HEK293T (cell line): ENCODE measurements around the gene MRPL41.
"Not testable (repeated sequence)": the region's sequence is repeated elsewhere in the genome, so short reads cannot be mapped to it uniquely, and the experiment has no call there.

Experiments used
- CTCF ChIA-PET: fragments of 350-600 bp; formaldehyde crosslinking; extraction: SDS; loops from one replicate; lab custom pipeline; 2021; ENCODE audit warnings: antibody characterized with exemption, inconsistent platforms; lab: Yijun Ruan, JAX
- POLR2A ChIA-PET: fragments of 350-600 bp; formaldehyde crosslinking; extraction: SDS; loops from one replicate; lab custom pipeline; 2020; ENCODE audit warnings: antibody characterized with exemption, inconsistent platforms; lab: Yijun Ruan, JAX
- DNase-seq: peaks from one replicate; pipeline ENCODE4 v3.0.0; 2012; ENCODE audit warnings: mixed read lengths; ENCODE audit errors: extremely low spot score
- ARNT ChIP-seq: fragments of 450-650 bp; IDR thresholded peaks from 2 replicates; pipeline ENCODE4 v1.6.1; 2017; ENCODE audit warnings: mild to moderate bottlenecking
- BHLHE40 ChIP-seq: fragments of 450-650 bp; IDR thresholded peaks from 2 replicates; pipeline ENCODE4 v1.6.1; 2016; ENCODE audit warnings: mild to moderate bottlenecking, moderate library complexity, borderline replicate concordance
- CTBP1 ChIP-seq: fragments of 450-650 bp; IDR thresholded peaks from 2 replicates; pipeline ENCODE4 v1.6.1; 2016; ENCODE audit warnings: borderline replicate concordance
- ELF4 ChIP-seq: fragments of 450-650 bp; IDR thresholded peaks from 2 replicates; pipeline ENCODE4 v1.6.1; 2017; ENCODE audit warnings: antibody characterized with exemption
- FOXA1 ChIP-seq: fragments of 450-650 bp; IDR thresholded peaks from 2 replicates; pipeline ENCODE4 v1.6.1; 2016; ENCODE audit warnings: mild to moderate bottlenecking
- FOXK2 ChIP-seq: fragments of 450-650 bp; IDR thresholded peaks from 2 replicates; pipeline ENCODE4 v1.6.1; 2016; ENCODE audit warnings: mild to moderate bottlenecking
- FOXM1 ChIP-seq: fragments of 450-650 bp; IDR thresholded peaks from 2 replicates; pipeline ENCODE4 v1.6.1; 2017; ENCODE audit warnings: mild to moderate bottlenecking, borderline replicate concordance
- HDGF ChIP-seq: fragments of 450-650 bp; IDR thresholded peaks from 2 replicates; pipeline ENCODE4 v1.6.1; 2017; ENCODE audit warnings: antibody characterized with exemption, borderline replicate concordance
- L3MBTL2 ChIP-seq: fragments of 450-650 bp; conservative IDR thresholded peaks from 2 replicates; pipeline ENCODE4 v1.6.1; 2016; ENCODE audit warnings: mild to moderate bottlenecking
- LEF1 ChIP-seq: fragments of 450-650 bp; IDR thresholded peaks from 2 replicates; pipeline ENCODE4 v1.6.1; 2017; ENCODE audit warnings: mild to moderate bottlenecking, borderline replicate concordance
- NFRKB ChIP-seq: fragments of 450-650 bp; IDR thresholded peaks from 2 replicates; pipeline ENCODE4 v1.6.1; 2016; ENCODE audit warnings: mild to moderate bottlenecking, moderate library complexity
- SP1 ChIP-seq: fragments of 450-650 bp; IDR thresholded peaks from 2 replicates; pipeline ENCODE4 v1.6.1; 2017
- SUZ12 ChIP-seq: fragments of 450-650 bp; IDR thresholded peaks from 2 replicates; pipeline ENCODE4 v1.6.1; 2016; ENCODE audit warnings: mild to moderate bottlenecking
- TARDBP ChIP-seq: fragments of 450-650 bp; IDR thresholded peaks from 2 replicates; pipeline ENCODE4 v1.6.1; 2016
- ZNF384 ChIP-seq: fragments of 450-650 bp; IDR thresholded peaks from 2 replicates; pipeline ENCODE4 v1.6.1; 2016
- TF ChIP-seq, protein P1 (sequence below): fragments of 450-650 bp; IDR thresholded peaks from 2 replicates; pipeline ENCODE4 v1.6.1; 2016

The MRPL41 gene

DNA sequence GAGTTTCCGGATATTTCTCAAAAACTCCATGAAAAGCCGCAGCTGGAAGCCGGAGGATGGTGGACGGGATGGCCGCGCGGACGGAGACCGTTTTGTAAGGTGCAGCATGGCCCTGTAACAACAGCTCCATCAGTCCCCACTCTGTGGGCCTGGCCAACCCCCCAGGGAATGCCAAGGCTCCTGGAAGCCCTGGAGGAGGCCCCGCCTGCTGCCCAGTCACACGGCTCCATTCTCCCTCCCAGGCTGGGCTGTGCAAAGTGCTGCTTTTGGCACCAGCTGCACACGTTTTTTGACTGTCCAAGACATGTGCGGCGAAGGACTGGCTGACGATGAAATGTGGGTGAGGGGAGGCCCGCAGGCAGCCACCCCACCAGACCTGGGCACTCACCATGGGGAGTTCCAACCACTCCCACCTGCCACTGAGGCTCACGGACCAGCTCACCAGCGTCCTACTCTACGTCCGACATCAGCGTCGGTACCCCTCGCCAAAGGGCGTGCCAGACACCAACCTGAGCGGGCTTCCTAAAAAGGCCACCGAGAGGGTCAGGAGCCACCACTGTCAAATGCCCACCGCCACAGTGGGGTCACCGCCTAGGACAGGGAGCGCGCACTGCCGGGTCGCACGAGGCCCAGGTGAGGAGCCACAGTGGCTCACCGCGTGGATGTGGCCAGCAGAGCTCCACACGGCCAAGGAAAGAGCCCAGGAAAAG lies 28.8 kb upstream of the MRPL41 start:
- DNase-seq: no peak
- POLR2A ChIA-PET: no interaction called here
- CTCF ChIA-PET: no interaction called here
- TF ChIP-seq HDGF (no peak), ARNT (no peak), SP1 (no peak), LEF1 (no peak), SUZ12 (no peak), BHLHE40 (no peak), TARDBP (no peak), L3MBTL2 (no peak), FOXA1 (no peak), NFRKB (no peak), FOXM1 (no peak)
- TF ChIP-seq, protein P1, sequence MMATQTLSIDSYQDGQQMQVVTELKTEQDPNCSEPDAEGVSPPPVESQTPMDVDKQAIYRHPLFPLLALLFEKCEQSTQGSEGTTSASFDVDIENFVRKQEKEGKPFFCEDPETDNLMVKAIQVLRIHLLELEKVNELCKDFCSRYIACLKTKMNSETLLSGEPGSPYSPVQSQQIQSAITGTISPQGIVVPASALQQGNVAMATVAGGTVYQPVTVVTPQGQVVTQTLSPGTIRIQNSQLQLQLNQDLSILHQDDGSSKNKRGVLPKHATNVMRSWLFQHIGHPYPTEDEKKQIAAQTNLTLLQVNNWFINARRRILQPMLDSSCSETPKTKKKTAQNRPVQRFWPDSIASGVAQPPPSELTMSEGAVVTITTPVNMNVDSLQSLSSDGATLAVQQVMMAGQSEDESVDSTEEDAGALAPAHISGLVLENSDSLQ: no peak

DNA sequence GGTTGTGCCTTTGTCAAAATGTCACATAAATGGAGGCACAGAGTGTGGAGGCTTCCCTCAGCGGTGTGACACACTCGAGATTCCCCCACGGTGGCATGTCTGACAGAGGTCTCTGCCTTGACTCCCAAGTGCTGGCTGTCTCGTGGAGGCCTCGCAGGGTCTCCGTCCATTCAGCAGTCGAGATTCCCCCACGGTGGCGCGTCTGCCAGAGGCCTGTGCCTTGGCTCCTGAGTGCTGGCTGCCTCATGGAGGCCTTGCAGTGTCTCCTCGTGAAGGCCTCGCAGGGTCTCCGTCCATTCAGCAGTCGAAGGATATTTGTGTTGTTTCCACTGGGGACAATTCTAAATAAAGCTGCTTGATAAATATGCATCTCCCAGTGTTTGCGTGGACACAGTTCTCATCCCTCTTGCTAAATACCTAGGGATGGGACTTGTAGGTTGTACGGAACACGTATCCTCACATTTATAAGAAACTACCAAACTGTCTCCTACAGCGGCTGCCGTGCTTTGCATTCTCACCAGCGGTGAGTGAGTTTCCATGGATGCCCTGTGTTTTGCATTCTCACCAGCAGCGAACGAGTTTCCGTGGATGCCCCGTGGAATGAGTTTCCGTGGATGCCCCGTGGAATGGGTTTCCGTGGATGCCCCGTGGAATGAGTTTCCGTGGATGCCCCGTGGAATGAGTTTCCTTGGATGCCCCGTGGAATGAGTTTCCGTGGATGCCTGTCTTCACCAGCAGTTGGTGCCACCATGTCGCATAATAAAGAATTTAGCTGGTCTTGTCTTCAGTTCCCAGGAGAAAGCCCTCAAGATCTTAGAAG lies 27.3 kb upstream of the MRPL41 start:
- no peak for DNase-seq
- POLR2A ChIA-PET: interaction anchor here (1.6 kb wide), 1 partner anchor 65 kb away, joined by 4 read pairs; the partner anchor contains the start of gene NSMF
- TF ChIP-seq ARNT (no peak), ELF4 (no peak), ZNF384 (no peak), TARDBP (no peak), SUZ12 (no peak), FOXM1 (no peak), SP1 (no peak), FOXK2 (no peak), BHLHE40 (no peak), NFRKB (no peak), L3MBTL2 (no peak), CTBP1 (no peak), FOXA1 (no peak), HDGF (no peak)
- TF ChIP-seq, protein P1: no peak
- CTCF ChIA-PET: no interaction called here

DNA sequence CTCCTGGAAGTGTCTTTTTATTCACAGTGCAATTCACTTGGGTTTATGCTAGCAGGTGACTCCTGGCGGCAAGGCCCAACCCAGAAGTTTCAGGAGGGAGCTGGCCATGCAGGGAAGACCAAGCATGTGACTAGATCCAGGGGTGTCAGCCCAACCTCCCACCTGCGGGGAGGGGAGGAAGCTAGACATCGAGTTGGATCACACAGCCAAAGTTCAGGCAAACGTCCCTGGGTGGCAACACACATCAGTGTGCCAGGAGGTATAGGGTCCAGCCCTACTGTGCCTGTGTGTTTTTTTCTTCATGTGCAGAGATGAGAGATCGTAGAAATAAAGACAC lies 26.7 kb upstream of the MRPL41 start:
- TF ChIP-seq SP1: no peak
- TF ChIP-seq CTBP1: no peak
- no peak for TF ChIP-seq FOXK2
- TF ChIP-seq SUZ12: no peak
- TF ChIP-seq FOXM1: no peak
- TF ChIP-seq FOXA1: no peak
- TF ChIP-seq ELF4: no peak
- no peak for TF ChIP-seq HDGF
- TF ChIP-seq TARDBP: no peak
- no peak for TF ChIP-seq ZNF384
- TF ChIP-seq NFRKB: no peak
- no peak for TF ChIP-seq ARNT
- TF ChIP-seq L3MBTL2: no peak
- no peak for TF ChIP-seq LEF1
- ChIA-PET POLR2A (interaction anchor here (1.6 kb wide), 1 partner anchor 66 kb away, joined by 4 read pairs; the partner anchor contains the start of gene NSMF), CTCF (no interaction called here)
- no peak for DNase-seq

DNA sequence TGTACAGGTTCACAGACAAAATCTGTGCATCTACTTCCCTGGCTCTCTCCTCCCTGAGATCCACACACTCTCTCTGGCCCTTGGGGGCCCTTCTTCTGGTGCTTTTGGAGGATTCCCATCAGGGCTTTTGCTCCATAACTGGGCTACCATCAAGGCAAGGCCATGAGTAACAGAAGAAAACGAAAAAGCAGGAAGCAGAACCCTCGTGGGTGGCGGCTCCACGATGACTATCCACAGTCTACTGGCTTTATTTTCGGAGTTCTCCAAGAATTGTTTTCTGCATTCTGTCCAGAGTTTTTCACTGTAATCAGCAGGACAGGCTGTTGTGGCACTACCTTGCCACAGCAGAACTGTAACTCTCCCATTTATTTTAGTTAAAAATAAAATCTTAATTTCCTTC lies 21.3 kb upstream of the MRPL41 start:
- TF ChIP-seq BHLHE40 (no peak), SUZ12 (no peak), TARDBP (no peak), CTBP1 (no peak), SP1 (no peak), FOXA1 (no peak), L3MBTL2 (no peak), FOXM1 (no peak), FOXK2 (no peak), NFRKB (no peak), HDGF (no peak)
- ChIA-PET POLR2A (no interaction called here), CTCF (no interaction called here)

DNA sequence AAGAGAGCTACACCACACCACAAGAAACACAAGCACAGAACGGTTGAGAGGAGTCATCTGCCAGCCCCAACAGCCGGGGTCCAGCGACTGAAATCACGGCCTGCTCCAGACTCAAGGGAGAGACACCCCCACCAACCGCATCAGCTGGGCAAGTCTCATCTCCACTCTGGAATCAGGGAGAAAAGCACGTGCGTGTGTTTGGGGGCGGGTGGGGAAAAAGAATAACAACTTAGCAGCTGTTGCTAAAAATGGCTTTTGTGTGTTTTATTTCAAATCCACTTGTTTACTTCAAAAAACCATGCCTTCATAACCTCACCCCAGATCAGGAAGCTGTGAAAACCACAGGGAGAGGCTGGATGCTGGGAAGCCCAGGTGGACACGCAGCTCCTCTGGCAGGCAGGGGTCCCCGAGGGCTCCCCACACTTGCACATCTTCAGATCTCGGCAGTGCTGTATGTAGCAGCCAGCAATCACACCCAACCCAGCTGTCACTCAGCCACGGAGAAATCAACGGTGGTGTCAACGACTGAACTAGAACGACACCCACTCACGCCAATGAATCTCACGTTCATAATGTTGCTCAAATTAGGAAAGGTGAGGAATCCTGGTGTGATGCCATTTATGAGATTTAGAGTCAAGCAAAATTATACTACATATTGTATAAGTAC lies 20.4 kb upstream of the MRPL41 start:
- DNase-seq: no peak
- TF ChIP-seq FOXM1 (no peak), HDGF (no peak), FOXA1 (no peak), TARDBP (no peak), FOXK2 (no peak), ELF4 (no peak), CTBP1 (no peak), SP1 (no peak), BHLHE40 (no peak), SUZ12 (no peak), LEF1 (no peak), ZNF384 (no peak)
- TF ChIP-seq, protein P1: no peak
- ChIA-PET POLR2A (no interaction called here), CTCF (interaction anchor here (1.1 kb wide), 1 partner anchor 244 kb away, joined by 3 read pairs; no protein-coding TSS in a partner anchor)

More for the DNA sequence above, 21.3 kb upstream of the MRPL41 start:
- no peak for DNase-seq

DNA sequence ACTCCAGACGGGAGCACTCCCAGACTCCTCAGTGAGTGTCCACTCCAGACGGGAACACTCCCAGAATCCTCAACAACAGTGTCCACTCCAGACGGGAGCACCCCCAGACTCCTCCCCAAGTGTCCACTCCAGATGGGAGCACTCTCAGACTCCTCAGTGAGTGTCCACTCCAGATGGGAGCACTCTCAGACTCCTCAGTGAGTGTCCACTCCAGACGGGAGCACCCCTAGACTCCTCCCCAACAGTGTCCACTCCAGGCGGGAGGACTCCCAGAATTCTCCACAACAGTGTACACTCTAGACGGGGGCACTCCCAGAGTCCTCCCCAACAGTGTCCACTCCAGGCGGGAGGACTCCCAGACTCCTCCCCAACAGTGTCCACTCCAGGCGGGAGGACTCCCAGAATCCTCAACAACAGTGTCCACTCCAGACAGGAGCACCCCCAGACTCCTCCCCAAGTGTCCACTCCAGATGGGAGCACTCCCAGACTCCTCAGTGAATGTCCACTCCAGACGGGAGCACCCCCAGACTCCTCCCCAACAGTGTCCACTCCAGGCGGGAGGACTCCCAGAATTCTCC lies 18.7 kb upstream of the MRPL41 start:
- CTCF ChIA-PET: interaction anchor here (1.1 kb wide), 1 partner anchor 9 kb away, joined by 3 read pairs; no protein-coding TSS in a partner anchor
- DNase-seq, POLR2A ChIA-PET: not testable (repeated sequence)
